HepG2 (cell line): ENCODE measurements around the gene NDRG2. TPM values are rescaled to one million over a fixed set of nuclear protein-coding genes. Genes with fewer than 3 reads are reported as not detected.

Experiments used
- CSRNP1 ChIP-seq: sonication (generic); formaldehyde crosslinking; IDR thresholded peaks from 2 replicates; pipeline ENCODE4 v1.8.1; 2023; ENCODE audit warnings: mild to moderate bottlenecking, missing genetic modification reagents
- DPF2 ChIP-seq: sonication (generic); formaldehyde crosslinking; IDR thresholded peaks from 2 replicates; pipeline ENCODE4 v1.4.0; 2020; ENCODE audit warnings: mild to moderate bottlenecking, low read depth, missing genetic modification reagents, borderline replicate concordance
- EHMT2 ChIP-seq: fragments of 200-600 bp; sonication (generic); IDR thresholded peaks from 2 replicates; pipeline ENCODE4 v1.7.0; 2017; ENCODE audit warnings: antibody characterized with exemption, low read depth, low read length, borderline replicate concordance
- EP300 ChIP-seq, 3 experiments: sonication (generic) in 1 of 3; formaldehyde crosslinking in 1 of 3; IDR thresholded peaks; 2 replicates each; pipeline versions ENCODE4 v1.5.1 to v1.6.1; 2011 to 2020; ENCODE audit warnings: low read depth in 2 of 3, low read length in 2 of 3, borderline replicate concordance in 1 of 3, improper control_type of control experiment in 1 of 3, mild to moderate bottlenecking in 1 of 3, missing genetic modification reagents in 1 of 3, moderate library complexity in 1 of 3
- FLYWCH1 ChIP-seq: sonication (generic); formaldehyde crosslinking; IDR thresholded peaks from 2 replicates; pipeline ENCODE4 v1.8.1; 2023; ENCODE audit warnings: mild to moderate bottlenecking, missing genetic modification reagents
- HHEX ChIP-seq: IDR thresholded peaks from 2 replicates; pipeline ENCODE4 v1.6.1; 2016; ENCODE audit warnings: control low read depth
- HNF1B ChIP-seq: sonication (generic); formaldehyde crosslinking; IDR thresholded peaks from 2 replicates; pipeline ENCODE4 v1.5.1; 2020; ENCODE audit warnings: mild to moderate bottlenecking, moderate library complexity, missing genetic modification reagents
- KDM5A ChIP-seq: fragments of 200-600 bp; sonication (generic); IDR thresholded peaks from 2 replicates; pipeline ENCODE4 v1.7.0; 2018; ENCODE audit warnings: antibody characterized with exemption, mild to moderate bottlenecking, low read length, borderline replicate concordance
- MXI1 ChIP-seq: IDR thresholded peaks from 3 replicates; pipeline ENCODE4 v1.6.1; 2012; ENCODE audit warnings: low read depth, low read length, inconsistent platforms, borderline replicate concordance
- NFE2L1 ChIP-seq: sonication (generic); formaldehyde crosslinking; IDR thresholded peaks from 2 replicates; pipeline ENCODE4 v1.4.0; 2020; ENCODE audit warnings: missing genetic modification reagents, mild to moderate bottlenecking, borderline replicate concordance
- NFYC ChIP-seq: IDR thresholded peaks from 2 replicates; pipeline ENCODE4 v1.6.1; 2016; ENCODE audit warnings: missing genetic modification reagents, missing compliant biosample characterization
- POLR2A ChIP-seq, 2 experiments: IDR thresholded peaks; 2 replicates each; pipeline ENCODE4 v1.6.1; 2011; ENCODE audit warnings: low read depth in 2 of 2, low read length in 2 of 2, mild to moderate bottlenecking in 1 of 2, moderate library complexity in 1 of 2; ENCODE audit not compliant: insufficient read depth in 1 of 2
- SIN3B ChIP-seq: fragments of 150-350 bp; IDR thresholded peaks from 2 replicates; pipeline ENCODE4 v1.6.1; 2014; ENCODE audit warnings: low read length
- STAG1 ChIP-seq: sonication (generic); formaldehyde crosslinking; IDR thresholded peaks from 2 replicates; pipeline ENCODE4 v1.4.0; 2020; ENCODE audit warnings: missing genetic modification reagents
- TCF7 ChIP-seq: sonication (generic); IDR thresholded peaks from 2 replicates; pipeline ENCODE4 v1.6.1; 2016; ENCODE audit warnings: antibody characterized with exemption, low read depth
- ZBTB3 ChIP-seq: sonication (generic); formaldehyde crosslinking; IDR thresholded peaks from 2 replicates; pipeline ENCODE4 v1.4.0; 2020; ENCODE audit warnings: low read depth, mild to moderate bottlenecking, moderate library complexity, missing genetic modification reagents, borderline replicate concordance
- ZFP82 ChIP-seq: sonication (generic); formaldehyde crosslinking; IDR thresholded peaks from 2 replicates; pipeline ENCODE4 v1.5.1; 2020; ENCODE audit warnings: mild to moderate bottlenecking, missing genetic modification reagents, borderline replicate concordance
- ZNF430 ChIP-seq: sonication (generic); formaldehyde crosslinking; IDR thresholded peaks from 2 replicates; pipeline ENCODE4 v1.9.0; 2021; ENCODE audit warnings: mild to moderate bottlenecking, missing genetic modification reagents
- ZNF660 ChIP-seq: sonication (generic); formaldehyde crosslinking; IDR thresholded peaks from 2 replicates; pipeline ENCODE4 v1.5.1; 2020; ENCODE audit warnings: mild to moderate bottlenecking, low read depth, missing genetic modification reagents, borderline replicate concordance
- polyA plus RNA-seq, 8 experiments: library from polyadenylated mRNA; depleted of rRNA in 3 of 8; stranded (reverse) in 7 of 8; unstranded in 1 of 8; fragments of >200 nt; fragmentation: Illumina TruSeq in 4 of 8; extraction: Trizol in 4 of 8; gene quantifications; 2 replicates each; pipeline versions ENCODE4 v1.2.1 to v1.2.3, GENCODE V29; 2011 to 2016; ENCODE audit warnings: low read depth in 4 of 8, missing spikeins in 1 of 8, mixed read lengths in 1 of 8; ENCODE audit not compliant: insufficient read depth in 1 of 8
- total RNA-seq, 5 experiments: library from RNA; depleted of rRNA; stranded (reverse); fragments of >200 nt; fragmentation: Illumina TruSeq; extraction: Trizol; gene quantifications; 2 replicates each; pipeline ENCODE4 v1.2.3, GENCODE V29; 2016; ENCODE audit warnings: low read depth in 1 of 5
- TF ChIP-seq, protein P1 (sequence below): sonication (generic); formaldehyde crosslinking; IDR thresholded peaks from 2 replicates; pipeline ENCODE4 v1.4.0; 2020; ENCODE audit warnings: missing genetic modification reagents, borderline replicate concordance
- TF ChIP-seq, protein P2 (sequence below): IDR thresholded peaks from 2 replicates; pipeline ENCODE4 v1.6.1; 2018; ENCODE audit warnings: missing genetic modification reagents, mild to moderate bottlenecking, missing compliant biosample characterization

NDRG2 gene
- total and polyA plus RNA-seq, 2 of the 13 experiments (the other 11 are each of a cell fraction or from before 2014, with no cell fraction given) = 27.2 to 189 TPM

- TF ChIP-seq CSRNP1 (CRISPR knock-in tag) = no peak
- TF ChIP-seq EP300 (IDR thresholded peaks at IDR 0.05; ENCODE audit: low read depth in 2 of 2, low read length in 2 of 2) = no peak
- TF ChIP-seq EP300 (CRISPR knock-in tag; IDR thresholded peaks at IDR 0.05; ENCODE audit: borderline replicate concordance) = no peak
- TF ChIP-seq NFYC (CRISPR knock-in tag) = no peak
- TF ChIP-seq NFE2L1 (CRISPR knock-in tag) = no peak
- no peak for TF ChIP-seq HHEX (CRISPR knock-in tag)
- peak; percentile 8; the same call in 1 of the 2 replicates for TF ChIP-seq TCF7
- TF ChIP-seq MXI1 = no peak
- TF ChIP-seq POLR2A (IDR thresholded peaks at IDR 0.05; ENCODE audit: insufficient read depth in 1 of 2, low read depth in 2 of 2, low read length in 2 of 2) = no peak
- no peak; the same call in none of the 2 replicates for TF ChIP-seq ZBTB3 (CRISPR knock-in tag)
- TF ChIP-seq ZFP82 (CRISPR knock-in tag) = no peak
- 0 out of 2 replicates have a peak, but pooled peaks have one; percentile 59 for TF ChIP-seq ZNF430 (CRISPR knock-in tag)
- TF ChIP-seq, protein P1, sequence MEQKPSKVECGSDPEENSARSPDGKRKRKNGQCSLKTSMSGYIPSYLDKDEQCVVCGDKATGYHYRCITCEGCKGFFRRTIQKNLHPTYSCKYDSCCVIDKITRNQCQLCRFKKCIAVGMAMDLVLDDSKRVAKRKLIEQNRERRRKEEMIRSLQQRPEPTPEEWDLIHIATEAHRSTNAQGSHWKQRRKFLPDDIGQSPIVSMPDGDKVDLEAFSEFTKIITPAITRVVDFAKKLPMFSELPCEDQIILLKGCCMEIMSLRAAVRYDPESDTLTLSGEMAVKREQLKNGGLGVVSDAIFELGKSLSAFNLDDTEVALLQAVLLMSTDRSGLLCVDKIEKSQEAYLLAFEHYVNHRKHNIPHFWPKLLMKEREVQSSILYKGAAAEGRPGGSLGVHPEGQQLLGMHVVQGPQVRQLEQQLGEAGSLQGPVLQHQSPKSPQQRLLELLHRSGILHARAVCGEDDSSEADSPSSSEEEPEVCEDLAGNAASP (CRISPR knock-in tag) = peak; percentile 84; the same call in 1 of the 2 replicates
- TF ChIP-seq KDM5A = no peak
- no peak for TF ChIP-seq DPF2 (CRISPR knock-in tag)
- no peak for TF ChIP-seq ZNF660 (CRISPR knock-in tag)
- 0 out of 2 replicates have a peak, but pooled peaks have one; percentile 35 for TF ChIP-seq HNF1B (CRISPR knock-in tag)
- peak; percentile 91 for TF ChIP-seq STAG1 (CRISPR knock-in tag)
- 0 out of 2 replicates have a peak, but pooled peaks have one; percentile 54 for TF ChIP-seq SIN3B
- TF ChIP-seq, protein P2, sequence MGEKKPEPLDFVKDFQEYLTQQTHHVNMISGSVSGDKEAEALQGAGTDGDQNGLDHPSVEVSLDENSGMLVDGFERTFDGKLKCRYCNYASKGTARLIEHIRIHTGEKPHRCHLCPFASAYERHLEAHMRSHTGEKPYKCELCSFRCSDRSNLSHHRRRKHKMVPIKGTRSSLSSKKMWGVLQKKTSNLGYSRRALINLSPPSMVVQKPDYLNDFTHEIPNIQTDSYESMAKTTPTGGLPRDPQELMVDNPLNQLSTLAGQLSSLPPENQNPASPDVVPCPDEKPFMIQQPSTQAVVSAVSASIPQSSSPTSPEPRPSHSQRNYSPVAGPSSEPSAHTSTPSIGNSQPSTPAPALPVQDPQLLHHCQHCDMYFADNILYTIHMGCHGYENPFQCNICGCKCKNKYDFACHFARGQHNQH (CRISPR knock-in tag) = 0 out of 2 replicates have a peak, but pooled peaks have one; percentile 26
- TF ChIP-seq FLYWCH1 (CRISPR knock-in tag) = no peak
- TF ChIP-seq EHMT2 = peak; percentile 72; the same call in 1 of the 2 replicates
Measured at GRCh38 chr14:21039585-21040369, 14.9 kb upstream of the NDRG2 start (continued).
